ENCODE data around the gene MRPL2.

GRCh38 chr6:43059168-43060033, at the start of gene MRPL2, which contains the start of gene KLC4:
- TF ChIP-seq, protein P1, sequence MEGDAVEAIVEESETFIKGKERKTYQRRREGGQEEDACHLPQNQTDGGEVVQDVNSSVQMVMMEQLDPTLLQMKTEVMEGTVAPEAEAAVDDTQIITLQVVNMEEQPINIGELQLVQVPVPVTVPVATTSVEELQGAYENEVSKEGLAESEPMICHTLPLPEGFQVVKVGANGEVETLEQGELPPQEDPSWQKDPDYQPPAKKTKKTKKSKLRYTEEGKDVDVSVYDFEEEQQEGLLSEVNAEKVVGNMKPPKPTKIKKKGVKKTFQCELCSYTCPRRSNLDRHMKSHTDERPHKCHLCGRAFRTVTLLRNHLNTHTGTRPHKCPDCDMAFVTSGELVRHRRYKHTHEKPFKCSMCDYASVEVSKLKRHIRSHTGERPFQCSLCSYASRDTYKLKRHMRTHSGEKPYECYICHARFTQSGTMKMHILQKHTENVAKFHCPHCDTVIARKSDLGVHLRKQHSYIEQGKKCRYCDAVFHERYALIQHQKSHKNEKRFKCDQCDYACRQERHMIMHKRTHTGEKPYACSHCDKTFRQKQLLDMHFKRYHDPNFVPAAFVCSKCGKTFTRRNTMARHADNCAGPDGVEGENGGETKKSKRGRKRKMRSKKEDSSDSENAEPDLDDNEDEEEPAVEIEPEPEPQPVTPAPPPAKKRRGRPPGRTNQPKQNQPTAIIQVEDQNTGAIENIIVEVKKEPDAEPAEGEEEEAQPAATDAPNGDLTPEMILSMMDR (IDR thresholded peaks at IDR 0.05) = no peak
- TF ChIP-seq POLR2A (IDR thresholded peaks at IDR 0.05) = peak in 1 of 2 donors; percentile 69

All from heart left ventricle (tissue), 13 donors.